Measurements from ENCODE around the gene DDX23. TPM values are rescaled to one million over a fixed set of nuclear protein-coding genes. Genes with fewer than 3 reads are reported as not detected.
"Not testable (repeated sequence)": the region's sequence is repeated elsewhere in the genome, so short reads cannot be mapped to it uniquely, and the experiment has no call there.

Gene DDX23
- total and polyA plus RNA-seq, 2 of the 4 experiments (the other 2 are of a cell fraction), result 61.8 to 81.9 TPM

- TF ChIP-seq MXI1 (IDR thresholded peaks at IDR 0.05; ENCODE audit: borderline replicate concordance, low read depth, low read length), result no peak
These were observed 5.5 kb upstream of the DDX23 start (continued) for GRCh38 chr12:48857278-48857994.

DNA sequence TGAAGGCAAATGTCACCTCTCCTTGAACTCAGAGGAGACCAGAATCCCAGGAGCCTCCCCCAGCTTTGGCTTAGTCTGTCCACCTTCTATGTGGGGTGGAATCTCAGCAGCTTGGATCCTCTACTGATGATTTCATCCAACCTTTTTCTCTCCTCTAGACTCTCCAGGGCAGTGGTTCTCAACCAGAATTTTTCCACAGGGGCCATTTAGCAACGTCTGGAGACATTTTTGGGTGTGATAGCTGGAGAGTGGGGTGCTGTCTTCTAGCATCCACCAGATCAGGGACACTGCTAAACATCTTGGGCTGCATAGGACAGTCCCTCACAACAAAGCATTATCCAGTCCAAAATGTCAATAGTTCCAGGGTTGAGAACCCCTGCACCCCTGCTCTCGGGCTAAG is 4.4 kb upstream of the DDX23 start:
- Histone ChIP-seq H3K4me1 (ENCODE audit: control insufficient read depth, insufficient read depth, low read length) (peaks cover 2% of the 10 kb centered on the region; the same call in 1 of the 2 replicates), H3K4me3 (ENCODE audit: insufficient read depth, low read depth, low read length) (no peak overlapping the region), H3K56ac (ENCODE audit: extremely low read depth, insufficient read depth, low read length) (no peak overlapping the region), H3K9me3 (ENCODE audit: control insufficient read depth, insufficient read depth, low read length) (no peaks in the 10 kb centered on the region), H3K14ac (replicated peaks; ENCODE audit: low read depth, low read length) (no peak overlapping the region), H3K4me2 (ENCODE audit: low read depth, low read length) (no peak overlapping the region), H3K23ac (ENCODE audit: low read depth, low read length) (no peak overlapping the region), H3K4ac (ENCODE audit: low read depth, low read length) (no peak overlapping the region), H2BK15ac (ENCODE audit: low read depth, low read length) (no peak overlapping the region), H2AK5ac (ENCODE audit: low read depth, low read length) (no peak overlapping the region), H3K9me1 (ENCODE audit: insufficient read depth, low read length) (no peaks in the 10 kb centered on the region), H3K27me3 (ENCODE audit: control insufficient read depth, insufficient read depth, low read length) (peaks cover 19% of the 10 kb centered on the region), H3K36me3 (ENCODE audit: control insufficient read depth, insufficient read depth, low read length) (no peaks in the 10 kb centered on the region), H2AFZ (replicated peaks; ENCODE audit: low read length, poor library complexity) (no peak overlapping the region), H3K18ac (ENCODE audit: low read depth, low read length) (no peak overlapping the region), H4K20me1 (ENCODE audit: insufficient read depth, low read length) (no peaks in the 10 kb centered on the region; the same call in none of the 2 replicates), H2BK5ac (ENCODE audit: low read depth, low read length, poor library complexity, severe bottlenecking) (no peak overlapping the region), H3K27ac (ENCODE audit: insufficient read depth, low read length) (no peak overlapping the region), H4K8ac (ENCODE audit: low read depth in 2 of 2, low read length in 2 of 2) (no peak overlapping the region), H2BK120ac (ENCODE audit: low read depth, low read length) (no peak overlapping the region), H2BK20ac (ENCODE audit: low read depth, low read length) (no peak overlapping the region), H4K5ac (ENCODE audit: low read depth, low read length) (no peak overlapping the region), H3K79me1 (ENCODE audit: low read depth in 1 of 2, low read length in 2 of 2) (peaks cover 0 to 10% of the 10 kb centered on the region in 2 experiments; a peak in 2 of 4 replicates), H3K9ac (ENCODE audit: low read depth, low read length) (no peak overlapping the region), H4K91ac (ENCODE audit: insufficient read depth, low read depth, low read length) (no peak overlapping the region), H2AK9ac (replicated peaks; ENCODE audit: low read depth, low read length, poor library complexity) (no peak overlapping the region)
- DNase-seq, result no peak
- WGBS, 2 experiments (ENCODE audit: extremely low coverage in 2 of 2, insufficient read length in 1 of 2), result no CpG with 5 or more reads among the region's 2 CpGs
- intact Hi-C loops (cut with micrococcal nuclease), result no loop called here
- ChIA-PET POLR2A (ENCODE audit: unreplicated experiment) (no interaction called here), CTCF (interaction anchor here (1.1 to 2.8 kb wide), 2 partner anchors 132 to 141 kb away, joined by 5 to 8 read pairs; no protein-coding TSS in a partner anchor)
- dilution Hi-C loops (cut with HindIII; ENCODE audit: low sequenced_read_pairs, unreplicated experiment), result no loop called here
- TF ChIP-seq ELK1 (IDR thresholded peaks at IDR 0.05; ENCODE audit: borderline replicate concordance, low read depth, low read length), result no peak
- no TSS peak for BruUV-seq (replicated peaks)
- in situ Hi-C loops (cut with MboI; ENCODE audit: low sequenced_read_pairs), result no loop called here
- ATAC-seq (ENCODE audit: low read depth), result no peak

- H3K27ac ChIP-seq (ENCODE audit: insufficient read depth, low read length); H3K4me2 ChIP-seq (ENCODE audit: low read depth, low read length); H4K8ac ChIP-seq (ENCODE audit: low read depth in 2 of 2, low read length in 2 of 2); H2AFZ ChIP-seq (replicated peaks; ENCODE audit: low read length, poor library complexity); H4K20me1 ChIP-seq (ENCODE audit: insufficient read depth, low read length); H3K4me3 ChIP-seq (ENCODE audit: insufficient read depth, low read depth, low read length); H3K36me3 ChIP-seq (ENCODE audit: control insufficient read depth, insufficient read depth, low read length); POLR2A ChIA-PET (ENCODE audit: unreplicated experiment); H3K4me1 ChIP-seq (ENCODE audit: control insufficient read depth, insufficient read depth, low read length); H2BK20ac ChIP-seq (ENCODE audit: low read depth, low read length); H3K9ac ChIP-seq (ENCODE audit: low read depth, low read length); H3K23ac ChIP-seq (ENCODE audit: low read depth, low read length); dilution Hi-C loops (cut with HindIII; ENCODE audit: low sequenced_read_pairs, unreplicated experiment); H3K9me1 ChIP-seq (ENCODE audit: insufficient read depth, low read length); DNase-seq; H3K56ac ChIP-seq (ENCODE audit: extremely low read depth, insufficient read depth, low read length); H3K4ac ChIP-seq (ENCODE audit: low read depth, low read length); H2AK9ac ChIP-seq (replicated peaks; ENCODE audit: low read depth, low read length, poor library complexity); H2BK120ac ChIP-seq (ENCODE audit: low read depth, low read length); H3K9me3 ChIP-seq (ENCODE audit: control insufficient read depth, insufficient read depth, low read length); H2BK5ac ChIP-seq (ENCODE audit: low read depth, low read length, poor library complexity, severe bottlenecking); H4K5ac ChIP-seq (ENCODE audit: low read depth, low read length); H4K91ac ChIP-seq (ENCODE audit: insufficient read depth, low read depth, low read length); H2AK5ac ChIP-seq (ENCODE audit: low read depth, low read length); intact Hi-C loops (cut with micrococcal nuclease); H3K18ac ChIP-seq (ENCODE audit: low read depth, low read length); BruUV-seq (replicated peaks); H2BK15ac ChIP-seq (ENCODE audit: low read depth, low read length); H3K14ac ChIP-seq (replicated peaks; ENCODE audit: low read depth, low read length); ATAC-seq (ENCODE audit: low read depth): not testable (repeated sequence)
- CTCF ChIA-PET, result interaction anchor here (2.8 kb wide), 1 partner anchor 133 kb away, joined by 8 read pairs; no protein-coding TSS in a partner anchor
- peaks cover 7 to 24% of the 10 kb centered on the region in 2 experiments for H3K79me1 ChIP-seq (ENCODE audit: low read depth in 1 of 2, low read length in 2 of 2)
- WGBS, 2 experiments (ENCODE audit: extremely low coverage in 2 of 2, insufficient read length in 1 of 2), result no CpG with 5 or more reads among the region's 10 CpGs
- in situ Hi-C loops (cut with MboI; ENCODE audit: low sequenced_read_pairs), result loop anchor here (5.0 kb wide), 2 partner anchors 32 to 82 kb away; no protein-coding TSS in a partner anchor
- peaks cover 11% of the 10 kb centered on the region; the same call in 1 of the 2 replicates for H3K27me3 ChIP-seq (ENCODE audit: control insufficient read depth, insufficient read depth, low read length)
These were observed 3.0 kb upstream of the DDX23 start for GRCh38 chr12:48854932-48855331.
